Fibroblast of lung (primary cell): ENCODE results near the gene RNF217.

Source experiments
- EZH2 ChIP-seq: IDR thresholded peaks from 2 replicates; pipeline ENCODE4 v1.5.1; 2012; ENCODE audit warnings: low read length, control low read depth, mild to moderate bottlenecking; ENCODE audit errors: missing control alignments
- TF ChIP-seq, protein P1 (sequence below), 2 donors: IDR thresholded peaks in 1 of 2; conservative IDR thresholded peaks in 1 of 2; 1 replicate in 1 of 2; 2 replicates in 1 of 2; pipeline ENCODE4 v1.5.1; 2011 to 2012; ENCODE audit warnings: low read length in 2 of 2, control low read depth in 1 of 2, inconsistent platforms in 1 of 2, low read depth in 1 of 2, mild to moderate bottlenecking in 1 of 2

DNA sequence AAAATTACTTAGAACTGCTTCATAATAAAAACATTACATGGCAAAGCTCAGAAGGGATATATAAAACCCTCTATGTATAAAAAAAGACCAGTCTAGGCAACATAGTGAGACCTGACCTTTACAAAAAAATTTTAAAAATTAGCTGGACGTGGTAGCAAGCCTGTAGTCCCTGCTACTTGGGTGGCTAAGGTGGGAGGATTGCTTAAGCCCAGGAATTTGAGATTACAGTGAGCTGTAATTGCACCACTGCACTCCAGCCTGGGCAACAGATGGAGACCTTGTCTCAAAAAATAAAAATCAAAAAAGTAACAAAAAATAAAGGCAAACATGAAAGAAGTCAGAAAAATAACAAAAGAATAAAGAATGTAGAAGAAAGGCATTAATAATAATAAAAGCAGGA is 169.8 kb downstream of the RNF217 start:
- TF ChIP-seq, protein P1, sequence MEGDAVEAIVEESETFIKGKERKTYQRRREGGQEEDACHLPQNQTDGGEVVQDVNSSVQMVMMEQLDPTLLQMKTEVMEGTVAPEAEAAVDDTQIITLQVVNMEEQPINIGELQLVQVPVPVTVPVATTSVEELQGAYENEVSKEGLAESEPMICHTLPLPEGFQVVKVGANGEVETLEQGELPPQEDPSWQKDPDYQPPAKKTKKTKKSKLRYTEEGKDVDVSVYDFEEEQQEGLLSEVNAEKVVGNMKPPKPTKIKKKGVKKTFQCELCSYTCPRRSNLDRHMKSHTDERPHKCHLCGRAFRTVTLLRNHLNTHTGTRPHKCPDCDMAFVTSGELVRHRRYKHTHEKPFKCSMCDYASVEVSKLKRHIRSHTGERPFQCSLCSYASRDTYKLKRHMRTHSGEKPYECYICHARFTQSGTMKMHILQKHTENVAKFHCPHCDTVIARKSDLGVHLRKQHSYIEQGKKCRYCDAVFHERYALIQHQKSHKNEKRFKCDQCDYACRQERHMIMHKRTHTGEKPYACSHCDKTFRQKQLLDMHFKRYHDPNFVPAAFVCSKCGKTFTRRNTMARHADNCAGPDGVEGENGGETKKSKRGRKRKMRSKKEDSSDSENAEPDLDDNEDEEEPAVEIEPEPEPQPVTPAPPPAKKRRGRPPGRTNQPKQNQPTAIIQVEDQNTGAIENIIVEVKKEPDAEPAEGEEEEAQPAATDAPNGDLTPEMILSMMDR (conservative IDR thresholded peaks at IDR 0.05 in 1 of 2, IDR thresholded peaks at IDR 0.05 in 1 of 2; ENCODE audit: low read depth in 1 of 2, low read length in 2 of 2) = no peak
- no peak for TF ChIP-seq EZH2
